ENCODE results near the gene MYL2.
"Not testable (repeated sequence)": the region's sequence is repeated elsewhere in the genome, so short reads cannot be mapped to it uniquely, and the experiment has no call there.

Gene MYL2, protein sequence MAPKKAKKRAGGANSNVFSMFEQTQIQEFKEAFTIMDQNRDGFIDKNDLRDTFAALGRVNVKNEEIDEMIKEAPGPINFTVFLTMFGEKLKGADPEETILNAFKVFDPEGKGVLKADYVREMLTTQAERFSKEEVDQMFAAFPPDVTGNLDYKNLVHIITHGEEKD

DNA sequence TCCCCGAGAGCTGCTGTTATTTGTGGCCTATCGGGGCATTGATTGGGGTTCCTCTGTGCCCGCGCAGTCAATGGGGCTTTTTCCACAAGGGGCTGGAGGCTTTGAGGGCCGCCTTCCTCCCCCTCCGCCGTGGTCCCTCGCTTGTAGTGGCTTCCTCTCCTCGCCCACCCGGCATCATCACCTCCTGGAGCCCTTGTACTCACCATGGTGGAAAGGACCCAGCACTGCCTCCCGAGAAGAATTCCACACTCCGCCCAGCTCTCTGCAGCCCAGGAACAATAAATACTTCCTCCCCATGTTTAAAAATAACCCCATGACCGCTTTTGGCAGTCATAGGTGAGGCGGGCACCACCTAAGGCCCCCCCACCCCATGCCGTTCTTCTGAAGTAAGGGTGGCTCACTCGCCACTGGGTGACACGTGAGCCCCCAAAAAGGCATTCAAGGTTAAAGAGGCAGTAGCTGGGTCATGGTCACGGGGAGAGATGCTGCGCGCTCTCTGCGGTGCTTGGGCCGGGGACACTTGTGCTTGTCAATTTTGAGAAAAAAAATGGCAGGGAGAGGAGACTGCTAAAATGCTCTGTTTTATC lies at the start of gene MYL2:
Gene MYL2 (minus strand): TSS at position 256 of the 587 bp plus-strand sequence. CDS start 50 bp downstream, at position 206.
- FAIRE-seq: no peak

DNA sequence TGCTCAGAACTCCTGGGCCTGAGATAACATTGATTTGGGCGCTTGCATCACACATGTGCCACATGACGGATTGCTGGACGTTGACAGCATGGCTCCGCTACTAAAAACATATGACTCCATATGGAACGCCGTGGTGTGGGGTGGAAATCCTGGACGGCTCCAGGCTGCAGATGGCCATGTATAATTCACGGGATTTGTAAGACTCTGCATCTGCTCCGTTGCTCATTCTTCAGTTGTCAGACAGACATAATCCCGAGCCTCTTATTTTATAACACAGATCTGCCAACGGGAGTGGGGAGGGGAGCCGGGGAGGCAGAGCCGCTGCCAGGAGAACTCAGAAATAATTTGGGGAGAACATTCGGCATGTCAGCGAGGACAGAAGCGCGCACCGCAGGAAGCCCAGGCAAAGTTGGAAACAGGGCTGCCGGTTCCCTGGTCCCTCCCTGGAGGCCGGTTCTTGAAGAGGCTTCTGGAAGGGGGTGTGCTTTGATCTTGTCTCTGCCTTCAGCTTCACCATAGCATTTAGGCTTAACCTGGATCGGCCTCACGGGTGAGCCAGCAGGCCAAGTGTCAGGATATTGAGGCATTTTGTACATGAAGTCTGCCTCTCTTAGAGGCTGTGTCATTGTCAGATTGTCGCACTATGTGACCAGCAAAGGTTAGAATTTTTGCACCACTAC lies 45.8 kb upstream of the MYL2 start:
- FAIRE-seq: no peak

DNA sequence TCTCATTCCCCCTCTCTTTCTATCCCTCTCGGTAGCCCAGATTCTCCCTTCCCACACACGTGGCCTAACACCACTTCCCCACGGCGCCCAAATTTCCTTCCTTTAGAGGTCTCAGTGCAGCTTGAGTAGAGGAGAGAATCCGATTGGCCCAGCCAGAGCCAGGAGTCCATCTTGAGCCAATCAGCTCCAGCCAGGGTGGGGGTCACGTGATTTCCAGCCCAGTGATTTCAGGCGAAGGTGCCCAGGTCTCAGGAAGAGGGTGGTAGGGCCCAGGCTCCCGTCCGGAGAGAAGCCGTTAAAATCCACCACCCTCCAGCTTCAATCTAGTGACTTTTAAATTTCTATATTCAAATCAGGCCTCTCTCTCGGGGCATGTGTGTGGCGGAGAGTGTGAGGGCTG lies 45.2 kb upstream of the MYL2 start:
- no peak for FAIRE-seq

DNA sequence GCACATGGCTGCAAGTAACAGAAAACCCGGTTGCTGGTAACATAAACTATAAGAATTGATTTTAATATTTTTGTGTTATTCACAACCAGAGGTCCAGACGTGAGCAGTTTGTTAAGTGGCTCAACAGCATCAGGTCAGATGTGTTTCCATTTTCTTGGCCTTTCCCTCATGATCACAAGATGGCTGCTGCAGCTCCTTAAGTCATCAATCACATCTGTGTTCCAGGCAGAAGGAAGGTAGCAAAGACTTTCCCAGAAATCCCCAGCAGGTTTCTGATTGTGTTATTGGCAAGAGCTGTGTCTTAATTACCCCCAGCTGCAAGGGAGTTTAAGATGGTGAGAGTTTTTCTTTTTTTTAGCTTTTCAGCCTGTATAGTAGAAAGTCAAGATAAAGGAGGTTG lies 40.4 kb upstream of the MYL2 start:
- FAIRE-seq: no peak

DNA sequence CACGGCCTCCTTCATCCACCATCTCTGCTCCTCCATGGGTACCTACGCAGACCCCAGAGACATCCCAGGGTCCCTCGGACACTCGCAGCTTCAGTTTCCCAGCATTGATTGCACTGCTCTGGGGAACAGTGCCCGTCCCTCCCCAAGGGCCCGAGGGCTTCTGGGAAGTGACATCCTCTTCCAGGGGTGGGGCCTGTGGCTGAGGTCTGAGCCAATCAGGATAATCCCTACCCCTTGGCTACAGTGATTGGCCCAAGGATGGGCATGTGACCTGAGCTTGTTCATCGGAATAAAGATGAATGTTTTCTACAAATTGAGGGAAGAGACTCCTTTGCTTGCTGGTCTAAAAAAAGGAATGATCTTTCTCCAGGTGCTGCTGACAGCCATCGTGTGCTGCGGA lies 37.3 kb upstream of the MYL2 start:
- no peak for FAIRE-seq

DNA sequence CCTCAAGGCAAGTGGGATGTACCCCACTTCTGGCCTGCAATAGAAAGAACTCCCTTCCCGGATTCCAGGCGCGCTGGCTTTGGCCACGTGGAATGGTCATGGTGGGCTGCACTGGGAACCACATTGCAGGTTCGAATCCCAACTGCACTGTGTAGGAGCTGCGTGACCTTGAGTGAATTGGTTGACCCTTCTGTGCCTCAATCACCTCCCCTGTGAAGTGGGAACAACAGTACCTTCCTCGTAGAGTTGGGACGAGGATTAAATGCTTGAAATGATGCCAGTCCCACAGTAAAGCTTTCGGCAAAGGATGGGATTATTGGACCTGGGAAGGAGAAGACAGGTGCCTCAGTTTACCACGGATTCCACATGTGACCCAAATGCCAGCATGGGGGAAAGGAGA lies 36.8 kb upstream of the MYL2 start:
- no peak for FAIRE-seq

DNA sequence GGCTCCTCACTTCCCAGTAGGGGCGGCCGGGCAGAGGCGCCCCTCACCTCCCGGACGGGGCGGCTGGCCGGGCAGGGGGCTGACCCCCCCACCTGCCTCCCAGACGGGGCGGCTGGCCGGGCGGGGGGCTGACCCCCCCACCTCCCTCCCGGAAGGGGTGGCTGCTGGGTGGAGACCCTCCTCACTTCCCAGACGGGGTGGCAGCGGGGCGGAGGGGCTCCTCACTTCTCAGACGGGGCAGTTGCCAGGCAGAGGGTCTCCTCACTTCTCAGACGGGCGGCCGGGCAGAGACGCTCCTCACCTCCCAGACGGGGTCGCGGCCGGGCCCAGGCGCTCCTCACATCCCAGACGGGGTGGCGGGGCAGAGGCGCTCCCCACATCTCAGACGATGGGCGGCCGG lies 30.5 kb upstream of the MYL2 start:
- FAIRE-seq: not testable (repeated sequence)

DNA sequence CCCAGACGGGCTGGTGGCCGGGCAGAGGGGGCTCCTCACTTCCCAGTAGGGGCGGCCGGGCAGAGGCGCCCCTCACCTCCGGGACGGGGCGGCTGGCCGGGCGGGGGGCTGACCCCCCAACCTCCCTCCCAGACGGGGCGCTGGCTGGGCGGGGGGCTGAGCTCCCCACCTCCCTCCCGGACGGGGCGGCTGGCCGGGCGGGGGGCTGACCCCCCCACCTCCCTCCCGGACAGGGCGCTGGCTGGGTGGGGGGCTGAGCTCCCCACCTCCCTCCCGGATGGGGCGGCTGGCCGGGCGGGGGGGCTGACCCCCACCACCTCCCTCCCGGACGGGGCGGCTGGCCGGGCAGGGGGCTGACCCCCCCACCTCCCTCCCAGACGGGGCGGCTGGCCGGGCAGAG lies 30.1 kb upstream of the MYL2 start:
- not testable (repeated sequence) for FAIRE-seq

DNA sequence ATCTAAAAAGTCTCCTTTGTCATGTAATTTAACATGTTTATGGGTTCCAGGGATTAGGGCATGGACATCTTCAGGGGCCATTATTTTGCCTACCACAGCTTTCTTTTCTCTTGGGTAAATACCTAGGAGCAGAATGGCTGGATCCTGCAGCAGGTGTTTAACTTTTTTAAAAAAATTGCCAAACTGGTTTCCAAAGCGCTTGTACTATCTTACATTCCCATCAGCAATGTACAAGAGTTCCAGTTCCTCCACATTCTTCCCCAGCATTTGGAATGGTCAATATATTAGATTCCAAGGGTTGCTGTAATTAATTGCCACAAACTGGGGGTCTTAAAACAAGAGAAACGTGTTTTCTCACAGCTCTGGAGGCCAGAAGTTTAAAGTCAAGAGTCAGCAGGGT lies 27.7 kb upstream of the MYL2 start:
- FAIRE-seq: no peak

DNA sequence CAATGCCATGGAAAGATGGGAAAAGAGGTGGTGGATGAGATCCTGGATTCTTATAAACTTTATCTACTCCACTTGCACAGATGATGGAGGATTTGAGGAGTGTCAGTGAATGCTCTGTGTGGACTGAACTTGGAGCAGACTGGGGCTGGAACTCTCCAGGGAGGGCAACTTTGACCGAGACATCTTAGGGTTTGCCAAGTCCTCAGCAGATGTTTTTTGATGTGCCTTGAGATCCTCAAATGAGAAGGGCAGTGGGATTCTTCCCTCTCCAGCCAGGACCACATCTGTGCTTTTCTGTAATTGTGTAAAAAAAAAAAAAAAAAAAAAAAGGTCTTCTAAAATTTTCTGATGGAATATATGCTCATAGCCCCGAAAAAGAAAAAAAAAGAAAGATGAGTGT lies 23.0 kb upstream of the MYL2 start:
- FAIRE-seq: no peak

DNA sequence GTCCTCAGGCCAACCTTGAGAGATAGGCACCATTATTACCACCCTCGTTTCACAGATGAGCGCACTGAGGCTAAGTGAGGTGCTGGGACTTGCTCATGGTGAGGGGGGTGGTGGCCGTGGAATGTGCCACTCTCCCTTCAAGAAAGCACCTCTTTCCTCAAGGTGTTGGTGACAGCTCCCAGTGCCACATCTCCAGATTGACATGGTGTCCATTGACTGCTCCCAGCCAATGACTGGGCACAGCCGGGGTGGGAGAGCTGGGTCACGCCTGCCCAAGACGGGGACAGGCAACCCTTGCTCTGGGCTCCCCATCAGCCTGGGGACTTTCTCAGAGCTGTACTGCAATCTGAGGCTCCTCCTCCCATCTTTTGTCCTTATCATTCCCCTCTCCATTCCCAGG lies 21.0 kb upstream of the MYL2 start:
- no peak for FAIRE-seq

DNA sequence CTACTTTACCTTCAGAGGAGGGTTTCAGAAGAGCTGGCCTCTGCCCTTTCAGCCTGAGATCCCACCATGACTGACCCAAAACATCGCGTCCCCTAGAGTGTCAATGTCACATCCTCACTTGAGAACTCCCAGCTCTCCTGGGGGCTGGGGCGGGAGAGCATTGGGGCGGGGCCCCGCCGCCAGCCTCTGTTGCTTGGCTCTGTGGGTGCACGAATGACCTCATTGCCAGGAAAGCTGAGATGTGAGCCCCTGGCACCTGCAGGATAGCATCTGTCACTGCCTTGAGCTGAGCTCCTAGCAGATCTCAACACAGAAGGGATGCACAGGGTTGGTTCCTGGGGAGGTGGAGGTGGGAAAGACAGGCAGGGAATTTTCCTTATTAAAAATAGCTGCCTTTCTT lies 20.6 kb upstream of the MYL2 start:
- no peak for FAIRE-seq

DNA sequence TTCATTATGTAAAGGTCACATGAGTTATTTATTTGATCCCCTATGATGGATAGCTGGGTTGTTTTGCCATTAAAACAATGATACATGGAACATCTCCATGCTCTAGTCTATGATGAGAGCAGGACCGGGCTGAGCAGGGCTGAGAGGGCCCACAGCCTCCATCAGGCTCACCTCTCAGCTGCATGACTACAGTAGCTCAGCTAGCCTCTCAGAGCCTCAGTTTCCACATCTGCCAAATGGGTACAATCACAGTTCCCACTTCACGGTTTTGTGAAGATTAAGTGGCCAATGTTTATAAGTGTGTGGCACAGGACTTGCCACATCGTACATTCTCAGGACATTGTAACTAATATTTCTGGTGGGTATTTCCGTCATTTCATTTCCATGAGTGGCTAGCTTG lies 19.9 kb upstream of the MYL2 start:
- no peak for FAIRE-seq

DNA sequence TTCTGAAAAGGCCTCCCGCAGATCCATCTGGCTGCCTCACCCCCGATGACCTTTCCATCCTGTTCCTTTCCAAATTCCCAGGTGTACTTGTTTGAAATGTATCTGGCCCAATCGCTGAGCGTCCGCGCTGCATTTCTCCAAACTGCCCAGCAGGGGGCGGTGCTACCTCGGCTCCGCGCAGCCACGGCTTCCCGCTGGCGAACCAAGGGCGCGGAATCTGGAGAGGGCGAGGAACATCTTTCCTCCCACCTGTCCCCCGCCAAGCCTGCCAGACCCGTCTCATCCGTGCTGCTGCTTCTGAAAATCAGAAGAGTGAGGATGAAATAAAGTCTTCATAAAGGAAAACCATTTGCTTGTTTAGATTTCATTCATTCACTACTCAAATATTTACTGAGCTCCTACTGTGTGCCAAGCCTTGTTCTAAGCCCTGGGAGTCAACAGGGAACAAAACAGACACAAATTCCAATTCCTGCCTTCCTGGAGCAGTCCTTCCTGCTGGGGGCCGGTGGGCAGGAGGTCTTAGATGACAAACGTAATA lies 16.8 kb upstream of the MYL2 start:
- no peak for FAIRE-seq

DNA sequence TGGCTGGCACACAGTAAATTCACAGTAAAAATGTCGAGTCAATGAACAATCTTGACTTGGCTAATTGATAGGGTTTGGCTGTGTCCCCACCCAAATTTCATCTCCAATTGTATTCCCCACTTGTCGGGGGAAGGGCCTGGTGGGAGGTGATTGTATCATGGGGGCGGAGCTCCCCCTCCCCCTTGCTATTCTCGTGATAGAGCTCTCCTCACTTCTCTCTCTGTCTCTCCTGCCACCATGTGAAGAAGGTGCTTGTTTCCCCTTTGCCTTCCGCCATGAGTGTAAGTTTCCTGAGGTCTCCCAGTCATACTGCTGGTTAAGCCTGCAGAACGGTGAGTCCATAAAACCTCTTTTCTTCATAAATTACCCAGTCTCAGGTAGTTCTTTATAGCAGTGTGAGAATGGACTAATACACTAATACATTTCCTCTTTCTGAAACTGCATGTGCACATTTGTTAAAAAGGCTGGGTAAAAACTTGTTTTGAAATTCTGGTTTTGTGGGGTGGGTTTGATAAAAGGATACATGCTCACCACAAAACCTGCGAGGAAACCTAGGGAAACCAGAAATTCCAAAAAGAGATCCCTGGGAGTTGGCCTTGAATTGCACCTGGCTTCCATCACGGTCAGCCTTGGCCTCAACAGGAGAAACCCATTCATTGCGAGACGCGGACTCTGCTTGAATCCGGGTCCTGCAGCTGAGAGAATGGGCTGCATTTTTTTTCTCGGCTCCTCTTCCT lies 16.2 kb upstream of the MYL2 start:
- no peak for FAIRE-seq

DNA sequence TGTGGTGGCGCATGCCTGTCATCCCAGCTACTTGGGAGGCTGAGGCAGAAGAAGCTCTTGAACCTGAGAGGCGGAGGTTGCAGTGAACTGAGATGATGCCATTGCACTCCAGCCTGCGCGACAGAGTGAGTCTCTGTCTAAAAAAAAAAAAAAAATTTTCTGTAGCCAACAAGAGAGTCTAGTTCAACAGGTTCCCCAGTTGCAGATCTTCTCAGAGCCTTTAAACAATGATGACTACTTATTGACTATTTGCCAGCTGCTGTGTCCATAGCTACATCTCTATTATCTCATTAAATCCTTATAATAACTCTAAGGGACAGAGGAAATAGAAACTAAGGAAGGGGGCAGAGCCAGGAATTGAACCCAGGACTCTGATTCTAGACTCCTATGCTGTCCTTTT lies 15.2 kb upstream of the MYL2 start:
- FAIRE-seq: no peak

DNA sequence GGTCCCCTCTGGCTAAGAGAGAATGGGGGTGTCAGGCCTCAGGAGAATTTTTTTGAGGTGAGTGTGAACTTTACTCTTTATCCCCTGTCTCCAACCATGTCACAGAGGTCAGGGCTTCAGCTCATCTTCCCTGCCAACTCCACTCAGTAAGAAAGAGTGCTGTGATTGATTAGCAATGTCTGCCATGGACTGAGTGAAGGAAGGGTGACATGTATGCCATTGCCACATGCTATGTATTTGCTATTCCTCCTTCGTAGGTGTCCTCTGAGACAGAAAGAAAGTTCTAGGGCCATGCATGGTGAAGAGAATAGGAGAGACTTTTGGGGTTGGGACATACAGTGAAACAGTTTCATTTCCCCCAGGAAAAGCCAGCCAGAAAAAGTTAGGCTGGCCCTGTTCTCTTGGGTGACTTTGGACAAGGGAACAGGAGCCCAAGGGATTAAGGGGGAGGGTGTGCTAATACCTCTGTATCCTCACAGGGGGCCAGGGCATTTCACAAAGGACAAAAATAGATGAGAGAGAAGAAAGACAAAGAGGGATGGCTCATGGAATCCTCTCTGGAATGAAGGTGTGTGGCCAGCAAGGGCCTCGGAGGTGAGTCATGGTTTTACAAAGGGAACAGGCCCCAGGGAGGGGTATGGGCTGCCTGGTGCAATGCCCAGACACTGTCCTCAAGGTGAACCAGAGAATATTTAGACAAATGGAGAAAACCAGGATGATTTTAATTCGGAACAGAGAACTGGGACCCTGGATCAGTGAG lies 13.9 kb upstream of the MYL2 start:
- FAIRE-seq: no peak

DNA sequence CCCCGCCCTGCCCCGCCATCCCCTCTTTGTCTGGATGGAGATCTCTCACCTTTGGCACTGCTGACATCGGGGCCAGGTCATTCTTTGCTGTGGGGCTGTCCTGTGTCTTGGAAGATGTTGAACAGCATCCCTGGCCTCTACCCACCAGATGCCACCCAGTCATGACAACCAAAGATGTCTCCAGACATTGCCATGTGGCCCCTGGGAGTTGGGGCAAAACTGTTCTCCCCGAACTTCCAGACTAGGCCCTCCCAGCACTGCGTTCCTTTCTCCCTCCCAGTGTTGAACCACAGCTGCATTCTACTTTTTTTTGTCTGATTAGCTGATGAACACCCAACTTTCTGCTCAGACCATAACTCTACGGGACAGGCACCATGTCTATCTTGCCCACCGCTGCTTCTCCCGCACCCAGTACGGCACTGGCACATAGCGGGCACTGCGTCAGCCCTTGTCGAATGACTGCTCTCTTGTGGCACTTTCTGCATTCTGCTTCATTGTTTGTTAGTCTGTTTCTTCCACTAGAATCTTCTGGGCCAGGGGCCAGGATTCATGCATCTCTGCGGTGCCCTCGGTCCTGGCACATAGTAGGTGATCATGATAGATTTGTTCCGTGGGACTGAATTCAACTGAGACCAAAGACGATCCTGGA lies 13.1 kb upstream of the MYL2 start:
- no peak for FAIRE-seq

DNA sequence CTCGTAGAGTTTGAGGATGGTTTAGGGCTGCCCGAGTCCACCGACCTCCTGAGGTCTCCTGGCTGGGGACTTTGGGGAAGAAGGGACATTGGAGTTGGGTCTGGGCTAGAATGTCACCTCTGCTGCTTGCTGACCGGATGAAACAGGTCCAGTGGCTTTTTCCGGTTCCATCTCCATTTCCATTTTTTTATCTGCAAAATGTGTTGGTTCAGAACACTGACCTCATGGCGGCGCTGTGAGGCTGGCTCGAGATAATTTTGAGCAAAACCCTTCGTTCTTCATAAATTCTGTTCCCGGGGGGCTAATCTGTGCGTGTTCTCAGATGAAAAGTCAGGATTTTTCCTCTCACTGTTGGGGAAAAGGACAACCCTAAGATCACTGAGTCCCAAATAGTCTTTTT lies 11.7 kb upstream of the MYL2 start:
- no peak for FAIRE-seq

DNA sequence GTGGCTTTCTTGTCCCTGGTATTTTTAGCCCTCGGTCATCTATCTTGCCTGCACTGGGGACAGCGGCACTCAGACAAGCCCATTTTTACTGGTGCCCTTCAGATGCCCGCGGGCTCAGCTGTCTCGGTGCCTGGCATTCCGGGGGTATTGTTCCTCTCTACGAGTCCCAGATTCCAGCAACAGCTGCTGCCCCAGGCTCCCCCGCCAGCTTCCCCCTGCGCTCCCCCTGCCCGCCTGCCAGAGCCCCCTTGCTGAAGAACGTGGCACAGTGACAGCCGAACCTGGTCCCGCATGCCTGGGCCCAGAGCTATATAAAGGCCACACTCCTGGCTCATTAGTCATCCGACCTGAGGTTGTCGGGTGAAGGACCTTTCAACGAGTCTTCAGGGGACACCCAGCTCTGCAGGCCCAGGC lies 10.9 kb upstream of the MYL2 start:
- FAIRE-seq: no peak

DNA sequence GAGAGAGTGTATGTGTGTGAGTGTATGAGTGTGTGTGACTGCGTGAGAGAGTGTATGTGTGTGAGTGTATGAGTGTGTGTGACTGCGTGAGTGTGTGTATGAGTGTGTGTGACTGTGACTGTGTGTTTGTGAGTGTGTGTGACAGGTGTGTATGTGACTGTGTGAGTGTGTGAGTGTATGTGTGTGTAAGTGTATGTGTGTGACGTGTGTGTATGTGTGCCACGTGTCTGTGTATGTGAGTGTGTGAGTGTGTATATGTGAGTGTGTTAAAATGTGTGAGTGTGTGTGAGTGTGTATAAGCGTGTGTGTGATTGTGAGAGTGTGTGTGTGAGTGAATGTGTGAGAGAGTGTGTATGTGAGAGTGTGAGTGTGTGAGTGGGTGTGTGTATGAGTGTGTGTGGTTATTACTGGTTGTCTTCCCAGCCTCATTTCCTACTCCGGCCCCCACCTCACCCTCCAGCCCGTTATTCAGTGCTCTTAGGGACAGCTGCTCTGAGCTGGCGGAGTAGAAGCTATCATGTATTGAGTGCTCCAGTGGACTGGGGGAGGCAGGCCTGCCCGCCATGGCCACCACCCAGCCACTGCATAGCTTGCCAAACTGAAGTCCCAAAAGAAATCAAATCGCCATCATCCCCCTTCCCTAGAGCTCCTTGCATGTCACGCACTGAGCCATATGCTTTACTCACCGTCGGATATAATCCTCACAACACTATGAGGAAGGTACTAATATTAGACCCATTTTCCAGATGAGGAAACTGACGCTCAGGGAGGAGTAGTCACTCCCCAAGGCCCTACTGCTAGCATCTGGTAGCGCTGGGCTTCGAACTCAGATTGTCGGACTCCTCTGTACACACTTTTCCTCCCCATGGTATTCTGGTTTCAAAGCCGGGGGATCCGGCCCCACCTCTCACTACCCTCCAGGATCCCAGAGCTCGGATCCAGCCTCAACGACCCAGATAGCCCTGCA lies 10.3 kb upstream of the MYL2 start:
- no peak for FAIRE-seq

Measured in TTC549 (cell line).